HepG2 (cell line): ENCODE data around the gene AKAP3.

Source experiments
- RBM22 ChIP-seq: fragments of 200-400 bp; formaldehyde crosslinking; optimal IDR thresholded peaks from 2 replicates; pipeline ENCODE3; 2017; ENCODE audit warnings: mild to moderate bottlenecking, low read length, moderate library complexity
- ZNF777 ChIP-seq: sonication (generic); formaldehyde crosslinking; IDR thresholded peaks from 2 replicates; pipeline ENCODE4 v1.4.0; 2020; ENCODE audit warnings: missing genetic modification reagents

DNA sequence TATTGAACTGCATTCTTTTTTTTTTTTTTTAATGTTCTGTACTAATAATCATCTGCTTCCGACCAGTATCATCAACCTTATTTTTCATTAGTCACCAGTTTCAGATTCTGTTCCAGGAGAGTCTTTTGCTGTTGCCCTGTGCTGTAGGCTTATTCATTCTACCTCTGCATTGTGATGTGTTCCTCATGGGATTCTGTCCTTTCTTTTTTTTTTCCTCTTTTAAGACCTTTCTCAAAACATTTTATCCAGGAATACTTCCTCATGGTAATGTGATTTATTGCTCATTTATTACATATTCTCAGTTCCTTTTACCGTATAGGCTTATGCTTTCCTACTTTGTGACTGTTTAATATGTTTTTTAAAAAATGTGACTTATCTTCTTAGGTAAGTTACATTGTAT is 4.8 kb upstream of the AKAP3 start:
- no peak for TF ChIP-seq ZNF777 (CRISPR knock-in tag)
- no peak for TF ChIP-seq RBM22
